ENCODE measurements around the gene AUH.

The AUH gene

DNA sequence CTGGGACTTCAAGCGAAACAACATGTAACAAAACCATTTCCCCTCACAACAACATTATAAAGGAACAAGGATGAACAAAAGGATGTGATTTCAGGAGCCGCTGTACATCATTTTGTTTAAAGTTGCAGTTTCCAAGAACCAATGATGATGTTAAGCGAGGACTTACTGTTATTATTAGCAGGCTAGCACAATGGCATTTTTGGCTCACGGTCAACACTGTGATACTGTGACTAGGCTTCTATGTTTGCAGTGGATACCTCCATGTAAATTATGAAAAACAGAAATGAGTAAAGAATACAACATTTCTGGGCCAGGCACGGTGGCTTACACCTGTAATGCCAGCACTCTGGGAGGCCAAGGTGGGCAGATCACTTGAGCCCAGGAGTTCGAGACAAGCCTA, 113.0 kb downstream of the AUH start:
- no peak for DNase-seq (ENCODE audit: low read depth in 2 of 3, low spot score in 1 of 3)

DNA sequence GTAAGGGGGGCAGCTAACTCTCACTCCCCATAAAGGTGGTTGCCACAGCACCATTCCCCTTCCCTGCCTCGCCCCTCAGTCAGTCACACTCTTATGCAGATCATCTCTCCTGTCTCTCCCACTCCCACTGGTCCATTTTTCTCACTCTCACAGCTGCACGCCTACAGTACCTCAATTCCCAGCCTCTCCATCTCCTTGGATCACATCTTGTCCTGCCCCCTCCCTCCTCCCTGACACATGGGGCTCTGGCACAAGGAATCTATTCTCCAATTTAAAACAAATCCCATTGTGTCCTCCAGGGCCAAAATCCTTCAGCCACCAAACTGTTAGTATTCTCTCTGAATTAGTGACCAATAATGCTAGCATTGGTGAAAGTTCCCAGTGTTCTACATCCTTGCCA, 114.4 kb downstream of the AUH start:
- DNase-seq (ENCODE audit: low read depth in 2 of 3, low spot score in 1 of 3): no peak

DNA sequence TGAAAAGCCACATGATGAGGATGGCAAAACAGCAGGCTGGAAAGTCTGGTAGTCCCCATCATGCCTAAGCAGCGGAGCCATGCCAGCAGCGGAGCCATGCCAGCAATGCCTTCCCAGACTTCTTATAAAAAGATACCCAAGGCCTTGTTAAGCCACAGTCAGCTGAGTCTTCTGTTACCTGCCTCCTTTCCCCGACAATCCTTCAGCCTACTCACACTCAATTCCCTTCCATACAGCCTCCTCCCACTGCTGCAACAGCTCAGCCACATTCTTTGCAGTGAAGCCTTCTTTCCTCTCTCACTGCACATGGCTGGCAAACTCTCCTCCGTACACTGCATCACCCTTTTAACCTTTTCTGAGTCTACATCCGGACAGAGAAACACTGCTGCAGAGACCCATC, 114.9 kb downstream of the AUH start:
- no peak for DNase-seq (ENCODE audit: low read depth in 2 of 3, low spot score in 1 of 3)

DNA sequence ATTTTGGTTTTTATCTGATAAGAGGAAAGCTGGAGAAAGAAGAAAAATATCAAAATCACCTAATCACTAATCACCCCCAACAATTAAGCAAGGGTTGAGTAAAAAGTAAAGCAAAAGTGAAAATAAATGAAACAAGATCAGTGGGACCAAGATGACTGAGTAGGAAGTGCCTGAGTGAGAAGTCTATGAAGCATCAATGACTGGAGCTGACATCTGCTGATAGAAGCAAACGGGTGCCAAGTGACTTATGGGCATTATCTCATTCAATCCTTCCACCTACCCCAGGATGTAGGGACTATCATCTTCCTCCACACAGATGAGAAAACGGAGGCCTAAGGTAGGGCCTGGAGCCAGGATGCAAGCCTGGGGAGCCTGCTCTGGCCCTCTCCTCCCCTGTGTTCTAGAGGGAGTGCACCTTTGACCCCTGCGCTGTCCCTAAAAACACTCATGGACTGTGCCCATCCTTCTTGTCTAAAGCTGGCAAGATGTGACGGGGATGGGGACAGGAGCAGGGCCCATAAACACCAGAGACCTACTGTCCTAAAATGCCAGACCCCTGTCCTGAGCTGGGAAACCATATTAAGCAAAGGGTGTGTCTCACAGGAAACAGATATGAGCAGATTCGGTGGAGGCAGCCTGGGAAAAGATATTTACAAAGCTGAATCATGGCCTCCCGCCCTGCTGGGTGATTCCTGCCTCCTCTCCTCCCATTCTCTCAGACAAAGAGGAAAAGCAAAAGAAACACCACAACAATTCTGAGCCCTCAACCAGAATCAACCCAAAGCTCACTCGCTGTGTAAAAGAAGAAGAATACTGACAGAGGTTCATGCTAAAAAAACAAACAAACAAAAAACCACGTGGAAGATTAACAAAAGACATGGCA, 116.0 kb downstream of the AUH start:
- no peak for DNase-seq (ENCODE audit: low read depth in 2 of 3, low spot score in 1 of 3)

DNA sequence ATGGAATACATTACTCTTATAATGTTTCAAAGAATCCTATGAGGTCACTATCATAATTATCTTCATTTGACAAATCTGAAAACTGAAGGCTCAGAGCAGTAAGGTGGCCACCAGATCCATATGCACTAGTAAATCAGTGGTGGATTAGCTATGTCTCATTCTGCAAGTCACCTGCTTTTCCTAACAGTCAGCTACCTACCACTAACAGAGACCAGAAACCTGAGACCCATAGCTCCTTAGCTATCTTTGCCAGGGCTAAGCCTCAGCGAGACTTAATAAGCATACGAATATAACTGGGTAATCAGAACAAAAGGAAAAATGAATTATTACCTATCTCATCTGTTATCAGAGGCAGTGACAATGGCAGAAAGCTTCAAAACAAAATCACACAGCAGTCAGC, 118.7 kb downstream of the AUH start:
- no peak for DNase-seq (ENCODE audit: low read depth in 2 of 3, low spot score in 1 of 3)

DNA sequence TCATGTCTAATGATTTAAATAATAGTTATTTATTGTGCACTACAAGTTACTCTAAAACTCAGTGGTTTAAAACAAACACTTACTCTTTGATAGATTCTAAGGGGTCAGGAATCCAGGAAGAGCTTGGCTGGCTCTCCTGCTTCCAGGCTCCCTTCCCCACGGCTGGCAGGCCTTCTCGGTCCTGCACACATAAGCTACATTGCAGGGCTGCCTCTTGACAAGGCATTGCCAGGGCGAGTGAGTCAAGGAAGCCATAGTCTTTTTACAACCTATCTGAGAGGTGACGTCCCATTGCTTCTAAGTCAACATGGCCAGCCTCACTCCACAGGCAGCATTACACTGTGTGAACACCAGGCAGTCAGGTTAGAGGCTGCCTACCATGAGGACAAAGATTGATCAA, 119.8 kb downstream of the AUH start:
- no peak for DNase-seq (ENCODE audit: low read depth in 2 of 3, low spot score in 1 of 3)

DNA sequence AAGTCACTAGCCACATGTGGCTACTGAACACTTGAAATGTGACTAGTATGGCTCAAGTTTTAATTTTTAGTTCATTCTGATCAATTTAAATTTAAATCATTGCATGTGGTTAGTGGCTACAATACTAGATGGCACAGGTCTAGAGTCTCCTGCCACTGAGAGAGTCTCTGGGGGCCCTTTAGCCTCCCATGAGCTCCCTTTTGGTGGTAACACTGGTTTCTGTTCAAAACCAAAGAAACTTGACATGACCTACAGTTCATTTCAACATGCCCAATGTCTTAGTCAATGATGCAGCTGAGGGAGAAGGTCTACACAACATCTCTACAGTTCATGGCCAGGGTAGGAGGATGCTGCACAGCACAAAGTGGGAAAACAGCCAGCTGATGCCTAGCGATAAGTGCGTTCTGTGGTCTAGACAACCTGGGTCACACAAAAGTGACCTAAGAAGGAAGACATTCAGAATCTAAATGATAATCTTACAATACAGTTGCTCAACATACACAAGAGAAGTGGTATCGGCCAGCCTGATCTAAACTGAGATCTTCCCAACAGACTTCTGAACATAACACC, 121.0 kb downstream of the AUH start:
- no peak for DNase-seq (ENCODE audit: low read depth in 2 of 3, low spot score in 1 of 3)

DNA sequence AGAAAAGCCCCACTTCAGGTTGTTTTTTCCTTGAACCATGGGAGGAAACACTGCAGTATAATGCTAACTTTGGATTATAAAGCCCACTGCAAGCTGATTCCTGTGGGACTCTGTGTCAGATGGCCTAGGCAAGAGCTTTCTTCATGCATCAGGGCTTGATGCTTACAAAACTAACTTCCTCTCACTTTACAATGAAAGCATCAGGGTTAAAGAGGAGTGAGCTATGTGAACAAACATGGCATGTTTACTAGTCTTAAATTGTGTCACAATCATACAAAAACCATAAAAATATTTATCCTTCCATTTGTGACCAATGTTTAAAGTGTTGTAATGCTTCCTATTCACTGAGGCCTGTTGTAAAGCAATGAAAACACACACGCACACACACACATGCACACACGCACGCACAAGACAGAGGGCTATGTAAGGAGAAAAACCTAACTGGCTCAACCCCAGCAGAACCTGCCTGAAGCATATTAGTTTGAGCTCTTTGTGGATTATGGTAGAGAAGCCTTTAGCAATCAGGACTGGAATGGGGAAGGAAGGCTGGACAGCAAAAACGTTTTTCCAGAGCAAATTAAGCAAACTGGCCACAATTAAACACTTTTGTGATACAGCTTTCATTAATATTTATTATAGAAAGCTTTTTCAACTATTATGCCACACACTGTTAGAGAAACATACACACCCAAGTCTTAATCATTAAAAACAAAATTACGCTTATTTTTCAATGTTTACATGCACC, 122.2 kb downstream of the AUH start:
- DNase-seq (ENCODE audit: low read depth in 2 of 3, low spot score in 1 of 3): no peak

DNA sequence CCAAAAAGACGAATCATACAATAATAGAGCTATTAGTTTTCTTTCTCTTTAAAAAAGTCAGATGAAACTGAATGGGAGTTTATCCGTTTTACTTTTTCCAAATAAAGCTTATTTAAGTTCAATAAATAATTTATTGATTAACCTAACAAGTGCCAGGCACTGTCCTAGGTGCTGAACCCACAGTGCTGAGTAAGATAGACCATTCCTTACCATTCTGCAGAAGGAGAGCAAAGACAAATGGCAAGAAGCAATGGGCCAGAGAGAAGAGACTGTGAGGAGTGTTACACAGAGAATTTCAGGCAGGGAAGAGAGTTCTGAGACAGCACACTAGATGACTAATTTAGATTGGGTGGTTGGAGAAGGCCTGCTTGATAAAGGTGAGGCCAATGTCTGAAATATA, 127.2 kb downstream of the AUH start:
- no peak for DNase-seq (ENCODE audit: low read depth in 2 of 3, low spot score in 1 of 3)

DNA sequence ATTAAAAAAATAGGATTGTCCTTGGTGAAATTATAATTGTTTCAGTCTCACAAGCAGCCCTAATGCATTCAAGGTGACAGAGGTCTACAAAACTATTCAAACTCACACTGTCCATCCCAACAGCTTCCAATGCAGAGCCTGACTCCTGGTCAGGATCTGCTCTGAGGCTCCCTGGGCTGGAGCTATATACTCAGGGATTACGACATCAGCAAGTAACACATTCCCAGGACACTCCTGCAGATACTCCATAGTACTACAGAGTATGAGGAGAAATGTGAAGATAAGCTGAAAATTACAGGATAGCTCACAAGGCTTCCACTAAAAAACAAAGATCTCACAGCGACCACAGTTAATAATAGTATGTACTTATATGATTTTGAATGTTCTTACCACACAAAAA, 130.1 kb downstream of the AUH start:
- DNase-seq (ENCODE audit: low read depth in 2 of 3, low spot score in 1 of 3): no peak

DNA sequence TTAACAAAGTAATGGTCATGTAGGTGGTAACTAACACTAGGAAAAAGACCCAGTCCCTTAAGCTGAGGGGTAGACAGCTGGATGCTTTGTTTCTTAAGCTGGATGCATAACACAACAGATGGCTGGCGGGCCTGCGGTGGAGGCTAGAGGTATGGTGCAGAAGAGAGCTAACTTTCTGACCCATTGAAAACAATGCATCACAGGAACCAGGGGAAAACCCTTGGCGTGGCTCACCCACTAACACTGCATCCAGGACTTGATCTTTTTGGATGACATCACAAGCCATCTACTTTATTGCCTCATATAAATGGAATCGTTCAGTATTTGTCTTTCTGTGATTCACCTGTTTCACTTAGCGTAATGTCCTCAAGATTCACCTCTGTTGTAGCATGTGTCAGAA, 138.7 kb downstream of the AUH start:
- no peak for DNase-seq (ENCODE audit: low read depth in 2 of 3, low spot score in 1 of 3)

DNA sequence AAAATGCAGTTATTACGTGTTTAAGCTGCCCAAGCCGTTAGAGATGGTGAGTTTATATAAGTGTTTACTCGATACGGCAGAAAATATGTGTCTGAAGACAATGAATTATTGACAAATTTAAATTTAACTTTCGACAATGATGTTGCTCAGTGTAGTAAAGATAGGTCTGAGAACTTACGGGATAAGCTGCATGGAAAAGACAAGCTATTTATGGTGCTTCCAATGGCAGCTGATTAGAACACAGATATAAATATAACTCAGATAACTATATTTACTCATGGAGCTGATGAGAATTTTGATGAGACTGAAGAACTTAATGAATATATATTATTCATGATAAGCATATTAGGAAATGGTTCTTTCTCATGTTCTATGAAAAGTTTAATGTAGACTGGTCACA, 139.3 kb downstream of the AUH start:
- no peak for DNase-seq (ENCODE audit: low read depth in 2 of 3, low spot score in 1 of 3)

DNA sequence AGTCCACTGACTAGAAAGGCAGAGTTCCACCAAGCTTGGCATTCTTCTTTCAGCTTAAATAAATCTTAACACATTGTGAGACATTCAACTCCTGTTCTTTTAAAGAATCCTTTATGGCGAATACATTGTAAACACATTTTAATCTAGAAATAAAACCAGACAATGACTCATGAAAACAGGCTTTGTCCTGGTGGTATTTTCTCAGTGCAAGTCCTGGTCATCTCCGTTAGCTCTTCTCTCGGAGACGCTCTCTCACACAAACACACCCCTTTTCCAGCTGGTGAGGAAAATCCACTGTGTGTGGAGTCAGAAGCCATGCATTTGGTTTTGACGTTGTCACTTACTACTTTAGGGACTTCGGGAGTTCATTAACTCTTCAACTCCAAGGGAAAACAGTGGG, 140.4 kb downstream of the AUH start:
- no peak for DNase-seq (ENCODE audit: low read depth in 2 of 3, low spot score in 1 of 3)

DNA sequence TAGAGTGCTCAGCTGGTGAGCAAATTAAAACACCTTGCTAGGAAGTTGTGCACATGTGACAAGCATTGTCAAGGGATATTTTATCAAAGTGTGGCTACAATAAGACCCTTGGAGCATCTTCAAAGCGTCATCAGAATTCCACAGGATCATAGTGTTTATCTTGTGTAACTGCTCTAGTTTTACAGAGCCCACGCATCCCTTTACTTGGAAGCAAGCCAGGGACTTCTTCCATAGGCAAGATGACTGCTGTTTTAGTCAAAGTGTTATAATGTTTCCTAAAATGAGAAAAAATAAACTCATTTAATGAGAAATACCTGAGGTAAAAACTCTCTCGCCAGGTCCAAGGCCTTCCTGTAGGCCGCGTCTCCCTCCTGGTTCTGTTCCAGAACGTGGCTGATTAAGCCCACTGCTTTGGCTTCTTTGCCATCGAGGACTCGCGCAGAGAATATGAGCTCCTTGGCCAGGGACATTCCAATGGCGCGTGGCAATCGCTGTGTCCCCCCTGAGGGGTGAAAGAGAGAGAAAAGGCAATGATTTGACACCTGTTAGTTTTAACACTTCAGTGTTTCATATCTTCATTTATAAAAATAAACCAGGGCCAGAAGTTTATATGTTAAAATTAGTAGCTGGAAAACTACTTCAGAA, 141.1 kb downstream of the AUH start:
- DNase-seq (ENCODE audit: low read depth in 2 of 3, low spot score in 1 of 3): no peak

DNA sequence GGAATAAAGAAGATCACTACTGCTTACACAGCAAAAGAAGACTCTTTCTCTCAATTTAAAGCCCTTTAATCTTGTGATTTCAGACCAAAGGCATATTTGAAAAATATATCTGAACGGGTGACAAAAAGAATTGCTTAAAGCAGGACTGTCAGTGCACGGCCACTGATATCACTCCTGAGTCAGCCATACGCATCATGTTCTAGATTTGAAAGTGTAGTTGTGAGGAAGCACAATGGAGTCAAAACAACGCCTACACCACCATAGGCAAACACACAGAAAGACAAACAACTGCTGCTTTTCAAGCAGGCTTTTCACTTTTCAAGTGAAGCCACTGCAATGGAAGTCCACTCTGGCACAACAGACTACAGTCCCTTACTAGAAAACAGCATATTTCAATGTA, 141.7 kb downstream of the AUH start:
- no peak for DNase-seq (ENCODE audit: low read depth in 2 of 3, low spot score in 1 of 3)

DNA sequence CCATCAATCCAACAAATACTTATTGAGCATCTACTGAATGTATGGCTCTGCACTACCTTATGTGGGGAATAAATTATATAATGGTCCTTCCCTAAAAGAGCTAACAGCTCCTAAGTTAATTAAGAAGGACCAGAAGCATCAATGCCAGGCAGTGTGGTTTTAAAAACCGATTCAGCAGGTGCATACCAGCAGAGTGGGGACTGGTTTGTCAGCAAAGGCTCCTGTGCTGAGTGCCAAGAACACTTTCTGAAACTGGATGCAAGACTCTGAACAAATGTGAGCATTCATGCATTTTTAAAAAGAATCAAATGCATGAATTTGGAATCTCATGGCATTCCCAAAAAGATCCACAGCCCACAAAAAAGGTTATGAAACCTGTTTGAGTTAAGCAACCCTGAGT, 142.2 kb downstream of the AUH start:
- no peak for DNase-seq (ENCODE audit: low read depth in 2 of 3, low spot score in 1 of 3)

DNA sequence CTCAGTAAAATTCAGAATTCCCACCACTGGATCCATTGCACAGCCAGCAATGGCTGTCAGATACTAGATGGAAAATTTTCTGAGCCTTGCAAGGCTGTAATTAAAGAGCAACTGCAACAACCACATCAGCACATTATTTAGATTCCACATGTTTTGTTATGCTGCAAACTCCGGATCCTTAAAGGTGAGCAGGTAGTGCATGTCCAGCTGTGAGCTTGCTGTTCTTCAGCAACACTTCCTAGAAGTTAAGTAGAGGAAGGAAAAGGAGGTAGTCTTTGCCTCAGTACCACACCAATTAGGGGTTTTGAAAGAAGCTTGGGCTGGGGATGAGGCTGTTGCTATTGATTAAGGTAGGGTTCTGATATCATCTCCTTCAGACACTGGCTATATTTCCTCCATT, 144.3 kb downstream of the AUH start:
- DNase-seq (ENCODE audit: low read depth in 2 of 3, low spot score in 1 of 3): no peak

DNA sequence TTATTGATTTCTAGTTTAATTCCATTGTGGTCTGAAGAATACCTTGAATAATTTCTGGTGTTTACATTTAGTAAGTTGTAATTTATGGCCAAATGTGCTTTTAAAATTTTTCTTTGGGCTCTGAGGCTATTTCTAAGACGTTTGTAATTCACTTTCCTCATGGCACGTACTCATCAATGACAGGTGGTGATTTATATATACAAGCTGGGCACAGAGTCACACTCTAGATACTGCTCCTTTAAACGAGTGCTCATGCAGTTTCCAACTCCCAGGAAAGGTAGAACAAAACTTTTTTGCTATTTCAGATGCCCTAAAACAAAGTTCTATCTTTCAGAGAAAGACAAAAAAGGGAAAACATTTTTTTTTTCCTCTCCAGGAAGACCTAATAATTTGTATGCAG, 146.9 kb downstream of the AUH start:
- no peak for DNase-seq (ENCODE audit: low read depth in 2 of 3, low spot score in 1 of 3)

DNA sequence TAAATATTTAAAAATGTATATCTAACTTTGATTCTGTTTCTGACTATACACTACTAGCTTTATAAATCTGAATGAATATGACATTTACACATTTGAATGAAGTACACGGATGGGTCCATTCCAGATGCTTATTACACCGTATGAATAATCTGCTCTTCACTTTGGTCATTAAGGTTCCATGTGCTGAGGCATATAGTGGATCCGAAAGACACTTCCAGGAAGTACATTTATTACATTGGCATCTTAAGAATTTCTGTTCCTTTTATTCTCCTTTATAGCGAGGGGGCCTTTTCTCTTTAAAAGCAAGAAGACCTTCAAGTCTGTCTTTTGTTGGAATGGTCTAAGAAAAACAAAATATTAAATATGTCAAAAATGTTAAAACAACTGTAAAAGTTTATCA, 147.6 kb downstream of the AUH start:
- DNase-seq (ENCODE audit: low read depth in 2 of 3, low spot score in 1 of 3): no peak

DNA sequence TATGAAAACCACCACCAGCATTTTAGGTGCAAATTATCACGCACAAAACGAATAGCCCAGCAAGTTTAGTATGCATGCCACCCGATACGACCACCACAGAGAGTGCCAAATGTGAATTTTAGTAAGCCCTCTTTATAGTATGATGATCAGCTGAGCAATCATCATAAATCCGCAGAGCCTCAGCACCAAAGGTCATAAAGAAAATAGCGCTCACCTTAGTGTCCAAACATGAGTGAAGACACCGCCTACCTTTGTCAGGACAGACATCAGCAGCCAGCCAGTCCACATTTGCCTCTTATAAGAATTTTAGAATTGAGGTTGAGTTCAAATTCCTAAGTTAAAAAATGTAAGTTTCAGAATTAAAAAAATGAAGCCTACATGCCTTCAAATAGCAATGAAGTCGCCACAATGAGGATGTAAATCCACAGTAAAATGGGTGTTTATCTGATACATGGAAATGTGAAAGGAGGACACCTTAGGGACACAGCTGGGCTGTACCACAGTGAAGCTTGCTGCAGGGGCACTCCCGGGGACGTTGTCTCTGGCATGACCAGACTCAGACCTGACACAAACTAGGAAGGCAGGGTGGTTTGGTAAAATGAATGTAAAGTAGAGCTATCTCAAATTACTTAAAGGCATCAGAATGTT, 149.0 kb downstream of the AUH start:
- no peak for DNase-seq (ENCODE audit: low read depth in 2 of 3, low spot score in 1 of 3)

DNA sequence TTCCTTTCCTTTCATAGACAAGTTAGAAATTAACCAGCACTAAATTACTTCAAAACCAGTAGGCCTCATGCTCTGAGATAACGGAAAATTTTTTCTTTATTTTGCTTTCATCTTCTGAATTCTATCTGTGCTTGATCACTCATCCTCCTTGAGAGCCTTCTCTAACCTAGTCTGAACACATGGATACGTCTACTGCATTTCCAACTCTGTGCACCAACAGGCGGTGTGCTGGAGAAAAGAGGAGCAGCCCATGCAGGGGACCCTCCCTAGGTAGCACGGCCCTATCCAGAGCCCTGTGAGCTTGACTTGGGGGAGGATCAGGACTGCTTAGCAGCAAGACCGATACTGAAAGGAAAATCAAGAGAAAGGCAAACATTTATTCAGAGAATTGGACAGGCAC, 149.8 kb downstream of the AUH start:
- DNase-seq (ENCODE audit: low read depth in 2 of 3, low spot score in 1 of 3): peak in 1 of 3 donors; percentile 63
